Caco-2 (cell line): ENCODE results near the gene ACCS. TPM values are rescaled to one million over a fixed set of nuclear protein-coding genes. Genes with fewer than 3 reads are reported as not detected.

Experiments used
- BruUV-seq: library from RNA; stranded (reverse); fragments of 400-500 nt; replicated peaks from 2 replicates; lab custom pipeline; 2021; lab: Mats Ljungman, UMichigan
- CTCF ChIA-PET: fragments of 300-600 bp; sonication (Branson Sonifier 250); formaldehyde crosslinking; loops from one replicate; lab custom pipeline; 2022; ENCODE audit warnings: antibody characterized with exemption; lab: Charles Lee
- POLR2A ChIA-PET: fragments of 300-600 bp; sonication (Branson Sonifier 250); formaldehyde crosslinking; loops from one replicate; lab custom pipeline; 2022; ENCODE audit warnings: antibody characterized with exemption; lab: Charles Lee
- DNase-seq, 2 experiments: peaks; one replicate each; pipeline versions ENCODE4 v3.0.0 to v3.0.0-alpha.2; 2020 to 2022
- H3K27me3 ChIP-seq: replicated peaks from 2 replicates; pipeline ENCODE4 v1.6.0; 2011; ENCODE audit warnings: low read length; ENCODE audit not compliant: control insufficient read depth, insufficient read depth
- H3K36me3 ChIP-seq: 2 replicates; pipeline ENCODE4 v1.5.1; 2011; ENCODE audit warnings: low read length; ENCODE audit not compliant: control insufficient read depth, insufficient read depth
- H3K4me1 ChIP-seq: fragments of 250-450 bp; sonication (Bioruptor Pico); 2 replicates; pipeline ENCODE4 v1.5.1; 2020; ENCODE audit warnings: mild to moderate bottlenecking
- H3K4me3 ChIP-seq: 2 replicates; pipeline ENCODE4 v1.5.1; 2011; ENCODE audit warnings: low read depth, mild to moderate bottlenecking, control low read depth, low read length
- H3K9me3 ChIP-seq: fragments of 250-450 bp; sonication (Bioruptor Pico); 2 replicates; pipeline ENCODE4 v1.5.1; 2020; ENCODE audit warnings: mild to moderate bottlenecking, moderate library complexity
- H3K27ac Mint-ChIP-seq: one replicate; pipeline ENCODE4 v1.8.0; 2022; ENCODE audit warnings: mixed read lengths; ENCODE audit not compliant: unreplicated experiment
- H3K27me3 Mint-ChIP-seq: one replicate; pipeline ENCODE4 v1.8.0; 2022; ENCODE audit warnings: mixed read lengths; ENCODE audit not compliant: insufficient read depth, unreplicated experiment
- H3K36me3 Mint-ChIP-seq: one replicate; pipeline ENCODE4 v1.8.0; 2022; ENCODE audit warnings: mild to moderate bottlenecking, mixed read lengths; ENCODE audit not compliant: insufficient read depth, unreplicated experiment
- H3K4me1 Mint-ChIP-seq: one replicate; pipeline ENCODE4 v1.8.0; 2022; ENCODE audit warnings: low read depth, mixed read lengths; ENCODE audit not compliant: unreplicated experiment
- H3K4me3 Mint-ChIP-seq: one replicate; pipeline ENCODE4 v1.8.0; 2022; ENCODE audit warnings: mild to moderate bottlenecking, moderate library complexity, mixed read lengths; ENCODE audit not compliant: unreplicated experiment
- H3K9me3 Mint-ChIP-seq: one replicate; pipeline ENCODE4 v1.8.0; 2022; ENCODE audit warnings: mixed read lengths; ENCODE audit not compliant: unreplicated experiment
- CTCF ChIP-seq, 2 experiments: fragments of 200-600 bp in 1 of 2; IDR thresholded peaks; 1 replicate in 1 of 2; 2 replicates in 1 of 2; pipeline versions ENCODE4 v1.5.1 to v1.8.0; 2011 to 2022; ENCODE audit warnings: antibody characterized with exemption in 1 of 2, control low read depth in 1 of 2, inconsistent platforms in 1 of 2, low read depth in 1 of 2, low read length in 1 of 2, mild to moderate bottlenecking in 1 of 2, moderate library complexity in 1 of 2; ENCODE audit not compliant: insufficient read depth in 1 of 2, severe bottlenecking in 1 of 2, unreplicated experiment in 1 of 2
- intact Hi-C: fragments of 100-400 bp; cut with micrococcal nuclease; formaldehyde crosslinking; loops from one replicate; pipeline ENCODE4 v1.10.0; 2022; ENCODE audit not compliant: unreplicated experiment
- total RNA-seq: library from RNA; stranded (reverse); gene quantifications from 2 replicates; pipeline ENCODE4 v1.2.3, GENCODE V29; 2022

ACCS gene
- total RNA-seq, 1 experiment from 2014 or later = 24.7 TPM

GRCh38 chr11:44125598-44125997 is 59.5 kb downstream of the ACCS start:
- Histone ChIP-seq H3K9me3 (no peaks in the 10 kb centered on the region), H3K4me3 (no peak overlapping the region), H3K27me3 (no peaks in the 10 kb centered on the region), H3K4me1 (no peaks in the 10 kb centered on the region), H3K36me3 (peaks cover 2% of the 10 kb centered on the region; the same call in 1 of the 2 replicates)
- ChIA-PET CTCF (interaction anchor here (0.7 kb wide), 1 partner anchor 201 kb away, joined by 3 read pairs; no protein-coding TSS in a partner anchor), POLR2A (no interaction called here)
- Mint-ChIP-seq H3K27me3 (no peaks in the 10 kb centered on the region), H3K36me3 (peaks cover 16% of the 10 kb centered on the region), H3K9me3 (no peaks in the 10 kb centered on the region), H3K4me3 (no peak overlapping the region), H3K4me1 (no peaks in the 10 kb centered on the region), H3K27ac (no peak overlapping the region)
- no peak for TF ChIP-seq CTCF (IDR thresholded peaks at IDR 0.05; ENCODE audit: insufficient read depth in 1 of 2, low read depth in 1 of 2, low read length in 1 of 2, severe bottlenecking in 1 of 2, unreplicated experiment in 1 of 2)
- no TSS peak for BruUV-seq
- intact Hi-C loops = no loop called here
- DNase-seq = no peak

- peaks cover 2% of the 10 kb centered on the region; the same call in 1 of the 2 replicates for H3K36me3 ChIP-seq
- ChIA-PET CTCF (interaction anchor here (0.7 kb wide), 1 partner anchor 201 kb away, joined by 3 read pairs; no protein-coding TSS in a partner anchor), POLR2A (no interaction called here)
- H3K27me3 ChIP-seq = no peaks in the 10 kb centered on the region
- H3K4me3 ChIP-seq = no peak overlapping the region
- no peaks in the 10 kb centered on the region for H3K4me1 ChIP-seq
- H3K36me3 Mint-ChIP-seq = peaks cover 16% of the 10 kb centered on the region
- H3K27me3 Mint-ChIP-seq = no peaks in the 10 kb centered on the region
- BruUV-seq = no TSS peak
- TF ChIP-seq CTCF (IDR thresholded peaks at IDR 0.05; ENCODE audit: insufficient read depth in 1 of 2, low read depth in 1 of 2, low read length in 1 of 2, severe bottlenecking in 1 of 2, unreplicated experiment in 1 of 2) = no peak
- no peaks in the 10 kb centered on the region for H3K4me1 Mint-ChIP-seq
- intact Hi-C loops = no loop called here
- no peak overlapping the region for H3K27ac Mint-ChIP-seq
- no peak for DNase-seq
- no peaks in the 10 kb centered on the region for H3K9me3 ChIP-seq
- H3K9me3 Mint-ChIP-seq = no peaks in the 10 kb centered on the region
- H3K4me3 Mint-ChIP-seq = no peak overlapping the region
Observed at GRCh38 chr11:44126304-44126703, 60.2 kb downstream of the ACCS start.

- no peak overlapping the region for H3K4me3 ChIP-seq
- Mint-ChIP-seq H3K36me3 (peaks cover 16% of the 10 kb centered on the region), H3K27ac (no peak overlapping the region), H3K27me3 (no peaks in the 10 kb centered on the region), H3K4me3 (no peak overlapping the region), H3K4me1 (no peaks in the 10 kb centered on the region), H3K9me3 (no peaks in the 10 kb centered on the region)
- DNase-seq = no peak
- BruUV-seq = no TSS peak
- H3K9me3 ChIP-seq = no peaks in the 10 kb centered on the region
- intact Hi-C loops = no loop called here
- H3K4me1 ChIP-seq = no peaks in the 10 kb centered on the region
- no peaks in the 10 kb centered on the region for H3K27me3 ChIP-seq
- ChIA-PET POLR2A (no interaction called here), CTCF (no interaction called here)
- peaks cover 2% of the 10 kb centered on the region; the same call in 1 of the 2 replicates for H3K36me3 ChIP-seq
- TF ChIP-seq CTCF (IDR thresholded peaks at IDR 0.05; ENCODE audit: insufficient read depth in 1 of 2, low read depth in 1 of 2, low read length in 1 of 2, severe bottlenecking in 1 of 2, unreplicated experiment in 1 of 2) = no peak
Observed at GRCh38 chr11:44127130-44127529, 61.1 kb downstream of the ACCS start.
